Ishikawa (cell line): ENCODE data around the gene FGF10.

Source experiments
- CEBPB ChIP-seq: IDR thresholded peaks from 2 replicates; pipeline ENCODE4 v1.6.1; 2012
- CREB1 ChIP-seq: IDR thresholded peaks from 2 replicates; pipeline ENCODE4 v1.6.1; 2012; ENCODE audit warnings: low read depth
- EP300 ChIP-seq: IDR thresholded peaks from 2 replicates; pipeline ENCODE4 v1.6.1; 2012; ENCODE audit warnings: borderline replicate concordance
- NFIC ChIP-seq: IDR thresholded peaks from 2 replicates; pipeline ENCODE4 v1.6.1; 2012
- USF1 ChIP-seq: IDR thresholded peaks from 2 replicates; pipeline ENCODE4 v1.6.1; 2012
- YY1 ChIP-seq: IDR thresholded peaks from 2 replicates; pipeline ENCODE4 v1.6.1; 2012; ENCODE audit warnings: low read depth
- ZBTB7A ChIP-seq: IDR thresholded peaks from 2 replicates; pipeline ENCODE4 v1.6.1; 2012; ENCODE audit warnings: low read depth

GRCh38 chr5:44361342-44362001 is 27.7 kb downstream of the FGF10 start:
- TF ChIP-seq ZBTB7A (no peak), NFIC (no peak), EP300 (no peak), YY1 (no peak), CEBPB (no peak), USF1 (no peak), CREB1 (no peak)
